ENCODE data around the gene SOX6.

SOX6 gene

GRCh38 chr11:15920856-15921629 is 435.3 kb downstream of the SOX6 start:
- no peak for DNase-seq

- DNase-seq: no peak
Measured at GRCh38 chr11:15918674-15919073, 437.7 kb downstream of the SOX6 start.

- DNase-seq: no peak
Measured at GRCh38 chr11:15918212-15918611, 438.1 kb downstream of the SOX6 start.

Data from T-helper 9 cell (primary cell).